Epithelial cell of proximal tubule (primary cell): ENCODE data around the gene HYAL1. TPM values are rescaled to one million over a fixed set of nuclear protein-coding genes. Genes with fewer than 3 reads are reported as not detected.

Experiments used
- DNase-seq: peaks from one replicate; pipeline ENCODE4 v3.0.0-alpha.2; 2011; ENCODE audit warnings: low read depth
- H3K4me3 ChIP-seq: 2 replicates; pipeline ENCODE4 v1.5.1; 2011; ENCODE audit warnings: low read depth, mild to moderate bottlenecking, low read length
- CTCF ChIP-seq: conservative IDR thresholded peaks from 2 replicates; pipeline ENCODE4 v1.5.1; 2012; ENCODE audit warnings: low read depth, mild to moderate bottlenecking, low read length
- total RNA-seq: library from RNA; depleted of rRNA; stranded (reverse); fragments of >200 nt; gene quantifications from 2 replicates; pipeline ENCODE4 v1.2.3, GENCODE V29; 2015

HYAL1 gene, protein sequence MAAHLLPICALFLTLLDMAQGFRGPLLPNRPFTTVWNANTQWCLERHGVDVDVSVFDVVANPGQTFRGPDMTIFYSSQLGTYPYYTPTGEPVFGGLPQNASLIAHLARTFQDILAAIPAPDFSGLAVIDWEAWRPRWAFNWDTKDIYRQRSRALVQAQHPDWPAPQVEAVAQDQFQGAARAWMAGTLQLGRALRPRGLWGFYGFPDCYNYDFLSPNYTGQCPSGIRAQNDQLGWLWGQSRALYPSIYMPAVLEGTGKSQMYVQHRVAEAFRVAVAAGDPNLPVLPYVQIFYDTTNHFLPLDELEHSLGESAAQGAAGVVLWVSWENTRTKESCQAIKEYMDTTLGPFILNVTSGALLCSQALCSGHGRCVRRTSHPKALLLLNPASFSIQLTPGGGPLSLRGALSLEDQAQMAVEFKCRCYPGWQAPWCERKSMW
- 1.3 and 2.2 TPM in 2 replicates for total RNA-seq

DNA sequence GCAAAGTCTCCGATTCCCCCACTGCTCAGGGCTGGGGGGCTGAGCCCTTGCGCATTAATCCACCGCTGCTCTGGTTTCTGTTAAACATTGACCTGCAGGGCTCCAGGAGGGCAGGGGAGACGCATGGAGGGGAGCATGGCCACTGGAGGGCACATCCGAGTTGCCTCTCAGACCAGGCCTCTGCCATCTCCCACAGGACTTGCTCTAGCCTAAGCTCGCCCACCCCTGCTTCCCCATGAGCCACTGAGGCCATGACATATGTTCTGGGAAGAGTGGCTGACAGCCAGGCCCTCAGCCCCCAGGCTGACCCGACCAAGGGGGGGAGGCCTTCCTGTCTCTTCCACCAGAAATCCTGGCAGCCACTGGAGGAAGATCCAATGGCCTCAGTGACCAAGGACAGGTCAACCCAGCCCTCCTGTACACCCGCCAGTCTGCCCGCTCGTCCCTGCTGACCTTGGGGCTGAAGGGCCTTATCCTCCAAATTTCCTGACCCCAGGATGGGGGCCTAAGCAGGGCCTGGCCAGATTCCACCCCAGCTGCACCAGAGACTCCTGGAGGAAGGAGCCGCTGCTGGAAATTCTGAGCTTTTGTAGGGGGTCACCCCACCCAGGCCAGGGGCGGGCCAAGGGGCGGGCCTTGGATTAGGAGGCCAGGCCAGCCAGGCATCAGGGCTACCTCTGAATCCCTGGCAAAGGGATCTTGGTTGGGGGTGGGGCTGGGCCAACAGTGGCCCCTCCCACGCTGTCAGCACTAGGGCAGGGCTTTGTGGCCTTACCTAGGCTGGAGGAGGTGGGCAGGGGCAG is at the start of gene HYAL1:
Gene HYAL1, minus strand, starts transcription at position 562 of the 803 bp plus-strand sequence. CDS start 618 bp downstream, outside the sequence.
- peak within 1 kb of the TSS; percentile 68 for H3K4me3 ChIP-seq
- no peak for DNase-seq
- peak; percentile 56 for TF ChIP-seq CTCF

DNA sequence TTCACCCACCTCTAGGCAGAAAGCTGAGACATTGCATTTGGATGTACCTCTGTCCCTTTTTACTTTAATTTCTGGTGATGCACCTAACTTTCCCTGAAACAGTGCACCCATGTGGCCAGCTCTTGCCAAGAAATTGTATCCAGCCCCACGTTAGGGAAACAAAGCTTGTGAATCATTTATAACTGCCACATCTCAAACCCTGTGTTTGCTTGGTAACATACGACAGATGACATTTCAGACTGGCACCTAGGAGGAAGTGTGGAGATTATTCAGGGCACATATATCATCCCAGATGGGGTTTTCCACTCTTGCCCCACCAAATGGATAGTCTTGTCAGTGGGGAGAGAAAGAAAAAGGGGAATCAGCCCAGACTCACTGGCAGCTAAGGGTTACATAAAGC is 49.4 kb upstream of the HYAL1 start:
- DNase-seq = no peak
- peak; percentile 56 for TF ChIP-seq CTCF
- H3K4me3 ChIP-seq = no peak overlapping the region

GRCh38 chr3:50351323-50351697 is 47.9 kb upstream of the HYAL1 start:
- DNase-seq = no peak
- H3K4me3 ChIP-seq = peak overlapping the region; percentile 78
- no peak for TF ChIP-seq CTCF

DNA sequence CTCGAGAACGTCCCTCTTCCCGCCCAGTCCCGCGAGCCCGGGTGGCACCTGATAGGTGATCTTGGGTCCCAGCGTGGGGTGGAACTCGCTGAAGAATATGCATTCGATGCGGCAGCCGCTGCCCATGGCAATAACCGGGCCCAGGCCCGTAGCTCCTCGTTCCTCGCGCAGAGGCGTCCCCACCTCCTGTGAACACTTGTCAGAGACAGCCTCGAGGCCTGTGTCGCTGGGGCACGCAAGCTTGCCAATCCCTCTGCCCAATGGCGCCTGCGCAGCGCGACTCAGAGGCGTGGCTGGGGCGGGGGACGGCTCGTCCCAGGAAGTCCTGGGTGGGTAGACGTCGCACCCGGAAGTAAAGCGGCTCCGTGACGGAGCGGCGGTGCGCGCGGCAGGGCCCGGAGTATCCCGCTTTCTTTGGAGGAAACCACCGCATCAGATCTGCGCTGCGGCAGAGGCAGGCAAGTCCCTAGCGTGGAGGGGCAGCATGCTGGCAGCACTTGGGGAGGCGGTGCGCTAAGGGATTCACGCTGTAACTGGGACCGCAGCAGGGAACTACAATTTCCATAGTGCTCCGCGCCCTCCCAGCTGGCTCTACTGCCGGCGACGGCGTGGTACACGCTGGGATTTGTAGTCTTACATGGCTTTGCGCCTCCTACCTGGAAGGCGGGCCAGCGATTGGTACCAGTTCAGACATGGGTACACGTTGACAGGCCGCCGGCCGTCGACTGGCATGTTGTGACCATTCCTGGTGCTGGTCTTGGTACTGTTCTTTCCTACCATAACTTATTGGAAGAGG is 47.4 kb upstream of the HYAL1 start, which contains the start of the genes CYB561D2 and NPRL2:
Gene CYB561D2, plus strand, starts transcription at position 336 of the 796 bp plus-strand sequence. CDS start 572 bp downstream, outside the sequence.
Gene NPRL2, minus strand, starts transcription at position 249 of the 796 bp plus-strand sequence. Its CDS starts 123 bp downstream, at position 126.
- DNase-seq = no peak
- H3K4me3 ChIP-seq = peak within 1 kb of the TSS; percentile 78
- no peak for TF ChIP-seq CTCF

- no peak for DNase-seq
- TF ChIP-seq CTCF = no peak
Measured at GRCh38 chr3:50350213-50350526, 46.8 kb upstream of the HYAL1 start.

GRCh38 chr3:50347187-50347813 is 43.9 kb upstream of the HYAL1 start:
- peak; percentile 77 for TF ChIP-seq CTCF
- no peak for DNase-seq
- no peak overlapping the region for H3K4me3 ChIP-seq

More at GRCh38 chr3:50350213-50350526, 46.8 kb upstream of the HYAL1 start:
- H3K4me3 ChIP-seq = peak overlapping the region; percentile 78
